Measurements from ENCODE around the gene PIEZO2.

DNA sequence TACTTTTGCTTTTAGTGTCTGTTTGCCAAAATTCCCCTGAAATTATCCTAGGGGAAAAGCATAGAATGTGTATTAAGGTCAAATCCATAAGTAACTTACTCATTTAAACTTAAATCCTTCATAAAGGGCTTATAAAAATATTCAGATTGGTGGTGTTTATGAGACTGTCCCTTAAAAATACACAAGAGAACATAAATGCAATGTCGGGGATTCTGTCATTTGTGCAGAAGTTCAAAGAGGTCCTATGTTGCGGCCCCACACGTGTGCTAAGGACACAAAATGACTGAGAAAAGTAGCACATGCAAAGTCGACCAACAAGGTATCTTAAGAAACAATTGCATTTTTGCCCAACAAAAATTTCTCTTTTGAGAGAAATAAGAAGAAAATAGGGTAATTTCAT is 225.1 kb downstream of the PIEZO2 start:
- TF ChIP-seq, protein P1, sequence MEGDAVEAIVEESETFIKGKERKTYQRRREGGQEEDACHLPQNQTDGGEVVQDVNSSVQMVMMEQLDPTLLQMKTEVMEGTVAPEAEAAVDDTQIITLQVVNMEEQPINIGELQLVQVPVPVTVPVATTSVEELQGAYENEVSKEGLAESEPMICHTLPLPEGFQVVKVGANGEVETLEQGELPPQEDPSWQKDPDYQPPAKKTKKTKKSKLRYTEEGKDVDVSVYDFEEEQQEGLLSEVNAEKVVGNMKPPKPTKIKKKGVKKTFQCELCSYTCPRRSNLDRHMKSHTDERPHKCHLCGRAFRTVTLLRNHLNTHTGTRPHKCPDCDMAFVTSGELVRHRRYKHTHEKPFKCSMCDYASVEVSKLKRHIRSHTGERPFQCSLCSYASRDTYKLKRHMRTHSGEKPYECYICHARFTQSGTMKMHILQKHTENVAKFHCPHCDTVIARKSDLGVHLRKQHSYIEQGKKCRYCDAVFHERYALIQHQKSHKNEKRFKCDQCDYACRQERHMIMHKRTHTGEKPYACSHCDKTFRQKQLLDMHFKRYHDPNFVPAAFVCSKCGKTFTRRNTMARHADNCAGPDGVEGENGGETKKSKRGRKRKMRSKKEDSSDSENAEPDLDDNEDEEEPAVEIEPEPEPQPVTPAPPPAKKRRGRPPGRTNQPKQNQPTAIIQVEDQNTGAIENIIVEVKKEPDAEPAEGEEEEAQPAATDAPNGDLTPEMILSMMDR (IDR thresholded peaks at IDR 0.05; ENCODE audit: low read depth, low read length, poor library complexity, severe bottlenecking), result no peak
- TF ChIP-seq EZH2phosphoT487 (IDR thresholded peaks at IDR 0.05; ENCODE audit: borderline replicate concordance, low read length), result no peak

Data from DOHH2 (cell line).